ENCODE results near the gene LRRC3.
"Not testable (repeated sequence)": the region's sequence is repeated elsewhere in the genome, so short reads cannot be mapped to it uniquely, and the experiment has no call there.

Gene LRRC3

DNA sequence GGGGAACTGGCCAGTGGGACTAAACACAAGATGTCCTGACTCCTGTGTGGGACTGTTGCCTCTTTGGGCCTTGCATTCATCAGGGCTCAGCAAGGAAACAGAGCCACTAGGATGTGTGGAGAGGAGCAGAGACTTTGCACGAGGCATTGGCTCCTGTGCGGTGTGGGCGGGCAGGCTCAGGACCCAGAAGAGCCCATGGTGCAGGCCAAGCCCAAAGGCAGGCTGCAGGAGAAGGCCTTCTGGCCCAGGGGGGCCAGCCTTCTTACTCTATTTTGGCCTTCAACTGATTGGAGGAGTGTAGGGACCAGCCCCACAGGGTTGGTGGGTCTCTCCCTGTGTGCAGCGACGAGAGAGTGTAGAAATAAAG lies 23.5 kb downstream of the LRRC3 start:
- H3K4me3 ChIP-seq (ENCODE audit: low read depth, low read length), result no peak overlapping the region
- H3K27ac ChIP-seq (ENCODE audit: extremely low read depth, low read depth, low read length), result no peak overlapping the region
- POLR2A ChIA-PET, result no interaction called here
- H3K9me3 ChIP-seq (ENCODE audit: control insufficient read depth, insufficient read depth, low read depth, low read length), result no peaks in the 10 kb centered on the region
- CTCF ChIA-PET, result interaction anchor here (1.2 to 1.9 kb wide), 2 partner anchors 21 to 139 kb away, joined by 3 to 5 read pairs; no protein-coding TSS in a partner anchor
- no peaks in the 10 kb centered on the region for H3K4me1 ChIP-seq (ENCODE audit: control insufficient read depth, insufficient read depth, low read length)
- TF ChIP-seq ZNF433 (tag by site-specific recombination; IDR thresholded peaks at IDR 0.05; ENCODE audit: low read depth) (no peak), ZNF792 (tag by site-specific recombination; IDR thresholded peaks at IDR 0.05) (no peak), ZNF624 (tag by site-specific recombination; IDR thresholded peaks at IDR 0.05) (no peak), ZIC2 (tag by site-specific recombination; IDR thresholded peaks at IDR 0.05) (no peak), MEIS1 (CRISPR knock-in tag; IDR thresholded peaks at IDR 0.05; ENCODE audit: borderline replicate concordance) (no peak), ZNF843 (tag by site-specific recombination; IDR thresholded peaks at IDR 0.05) (no peak), ZFP37 (tag by site-specific recombination; IDR thresholded peaks at IDR 0.05) (no peak), SALL2 (tag by site-specific recombination; IDR thresholded peaks at IDR 0.05; ENCODE audit: borderline replicate concordance) (no peak), BCL6B (tag by site-specific recombination; IDR thresholded peaks at IDR 0.05) (no peak), ZNF335 (tag by site-specific recombination; conservative IDR thresholded peaks at IDR 0.05) (no peak), ZNF169 (tag by site-specific recombination; IDR thresholded peaks at IDR 0.05) (no peak), ZNF768 (tag by site-specific recombination; IDR thresholded peaks at IDR 0.05) (no peak), SP3 (tag by site-specific recombination; IDR thresholded peaks at IDR 0.05) (no peak), ZNF660 (tag by site-specific recombination; IDR thresholded peaks at IDR 0.05) (no peak), ZNF146 (tag by site-specific recombination; IDR thresholded peaks at IDR 0.05) (no peak)
- TF ChIP-seq, protein P1, sequence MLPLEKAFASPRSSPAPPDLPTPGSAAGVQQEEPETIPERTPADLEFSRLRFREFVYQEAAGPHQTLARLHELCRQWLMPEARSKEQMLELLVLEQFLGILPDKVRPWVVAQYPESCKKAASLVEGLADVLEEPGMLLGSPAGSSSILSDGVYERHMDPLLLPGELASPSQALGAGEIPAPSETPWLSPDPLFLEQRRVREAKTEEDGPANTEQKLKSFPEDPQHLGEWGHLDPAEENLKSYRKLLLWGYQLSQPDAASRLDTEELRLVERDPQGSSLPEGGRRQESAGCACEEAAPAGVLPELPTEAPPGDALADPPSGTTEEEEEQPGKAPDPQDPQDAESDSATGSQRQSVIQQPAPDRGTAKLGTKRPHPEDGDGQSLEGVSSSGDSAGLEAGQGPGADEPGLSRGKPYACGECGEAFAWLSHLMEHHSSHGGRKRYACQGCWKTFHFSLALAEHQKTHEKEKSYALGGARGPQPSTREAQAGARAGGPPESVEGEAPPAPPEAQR (tag by site-specific recombination; IDR thresholded peaks at IDR 0.05), result no peak
- no peaks in the 10 kb centered on the region for H3K36me3 ChIP-seq (ENCODE audit: control insufficient read depth in 2 of 2, insufficient read depth in 1 of 2, low read length in 2 of 2)

DNA sequence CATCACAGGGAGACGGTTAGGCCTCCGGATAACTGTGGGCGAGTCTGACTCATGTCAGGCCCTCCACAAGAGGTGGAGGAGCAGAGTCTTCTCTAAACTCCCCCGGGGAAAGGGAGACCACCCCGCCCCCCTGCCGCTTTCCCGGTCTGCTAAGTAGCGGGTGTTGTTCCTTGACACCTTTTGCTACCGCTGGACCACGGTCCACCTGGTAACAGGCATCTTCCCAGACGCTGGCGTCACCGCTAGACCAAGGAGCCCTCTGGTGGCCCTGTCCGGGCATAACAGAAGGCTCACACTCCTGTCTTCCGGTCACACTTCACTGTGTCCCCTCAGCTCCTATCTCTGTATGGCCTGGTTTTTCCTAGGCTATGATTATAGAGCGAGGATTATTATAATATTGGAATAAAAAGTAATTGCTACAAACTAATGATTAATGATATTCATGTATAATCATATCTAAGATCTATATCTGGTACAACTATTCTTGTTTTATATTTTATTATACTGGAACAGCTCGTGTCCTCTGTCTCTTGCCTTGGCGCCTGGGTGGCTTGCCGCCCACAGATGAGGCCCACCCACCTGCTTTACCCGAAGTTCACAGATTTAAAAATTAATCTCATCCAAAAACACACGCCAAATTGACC lies 24.4 kb downstream of the LRRC3 start:
- CTCF ChIA-PET, result interaction anchor here (0.8 to 1.9 kb wide), 10 partner anchors 10 to 314 kb away, joined by 3 to 11 read pairs (median 6); no protein-coding TSS in a partner anchor
- H3K9me3 ChIP-seq (ENCODE audit: control insufficient read depth, insufficient read depth, low read depth, low read length); H3K27ac ChIP-seq (ENCODE audit: extremely low read depth, low read depth, low read length); H3K4me1 ChIP-seq (ENCODE audit: control insufficient read depth, insufficient read depth, low read length); H3K36me3 ChIP-seq (ENCODE audit: control insufficient read depth in 2 of 2, insufficient read depth in 1 of 2, low read length in 2 of 2); H3K4me3 ChIP-seq (ENCODE audit: low read depth, low read length): not testable (repeated sequence)
- POLR2A ChIA-PET, result interaction anchor here (0.6 kb wide), 1 partner anchor 361 kb away, joined by 3 read pairs; no protein-coding TSS in a partner anchor
- TF ChIP-seq, protein P2, sequence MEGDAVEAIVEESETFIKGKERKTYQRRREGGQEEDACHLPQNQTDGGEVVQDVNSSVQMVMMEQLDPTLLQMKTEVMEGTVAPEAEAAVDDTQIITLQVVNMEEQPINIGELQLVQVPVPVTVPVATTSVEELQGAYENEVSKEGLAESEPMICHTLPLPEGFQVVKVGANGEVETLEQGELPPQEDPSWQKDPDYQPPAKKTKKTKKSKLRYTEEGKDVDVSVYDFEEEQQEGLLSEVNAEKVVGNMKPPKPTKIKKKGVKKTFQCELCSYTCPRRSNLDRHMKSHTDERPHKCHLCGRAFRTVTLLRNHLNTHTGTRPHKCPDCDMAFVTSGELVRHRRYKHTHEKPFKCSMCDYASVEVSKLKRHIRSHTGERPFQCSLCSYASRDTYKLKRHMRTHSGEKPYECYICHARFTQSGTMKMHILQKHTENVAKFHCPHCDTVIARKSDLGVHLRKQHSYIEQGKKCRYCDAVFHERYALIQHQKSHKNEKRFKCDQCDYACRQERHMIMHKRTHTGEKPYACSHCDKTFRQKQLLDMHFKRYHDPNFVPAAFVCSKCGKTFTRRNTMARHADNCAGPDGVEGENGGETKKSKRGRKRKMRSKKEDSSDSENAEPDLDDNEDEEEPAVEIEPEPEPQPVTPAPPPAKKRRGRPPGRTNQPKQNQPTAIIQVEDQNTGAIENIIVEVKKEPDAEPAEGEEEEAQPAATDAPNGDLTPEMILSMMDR (tag by site-specific recombination; IDR thresholded peaks at IDR 0.05), result peak; percentile 64
- TF ChIP-seq ZNF18 (tag by site-specific recombination; IDR thresholded peaks at IDR 0.05) (0 out of 2 replicates have a peak, but pooled peaks have one; percentile 14), KLF8 (tag by site-specific recombination; IDR thresholded peaks at IDR 0.05) (0 out of 2 replicates have a peak, but pooled peaks have one; percentile 29)

Measured in HEK293 (cell line).